ENCODE results near the gene SERPINB12.

Gene SERPINB12, protein sequence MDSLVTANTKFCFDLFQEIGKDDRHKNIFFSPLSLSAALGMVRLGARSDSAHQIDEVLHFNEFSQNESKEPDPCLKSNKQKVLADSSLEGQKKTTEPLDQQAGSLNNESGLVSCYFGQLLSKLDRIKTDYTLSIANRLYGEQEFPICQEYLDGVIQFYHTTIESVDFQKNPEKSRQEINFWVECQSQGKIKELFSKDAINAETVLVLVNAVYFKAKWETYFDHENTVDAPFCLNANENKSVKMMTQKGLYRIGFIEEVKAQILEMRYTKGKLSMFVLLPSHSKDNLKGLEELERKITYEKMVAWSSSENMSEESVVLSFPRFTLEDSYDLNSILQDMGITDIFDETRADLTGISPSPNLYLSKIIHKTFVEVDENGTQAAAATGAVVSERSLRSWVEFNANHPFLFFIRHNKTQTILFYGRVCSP

DNA sequence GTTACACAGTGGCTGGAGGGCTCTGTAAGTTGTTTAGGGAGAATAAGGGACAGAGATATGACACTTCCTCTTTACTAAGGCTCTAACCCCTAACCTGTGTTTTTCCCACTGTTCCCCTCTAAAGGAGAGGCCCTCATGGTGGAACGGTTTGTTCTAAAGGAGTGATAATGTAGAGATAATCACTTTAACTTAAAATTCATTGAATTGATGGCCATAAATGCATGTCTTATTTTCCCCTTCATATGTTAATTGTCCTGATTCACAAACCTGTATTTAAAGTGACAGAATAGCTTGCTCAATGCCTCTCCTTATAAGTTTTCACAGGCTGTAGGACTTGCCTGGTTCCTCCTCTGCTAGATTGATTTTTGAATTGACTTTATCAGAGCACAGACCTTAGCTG, at the start of gene SERPINB12:
SERPINB12 (plus strand) TSS at position 301 of the 400 bp plus-strand sequence. CDS start 13,791 bp downstream, outside the sequence.
- DNase-seq, result no peak

DNA sequence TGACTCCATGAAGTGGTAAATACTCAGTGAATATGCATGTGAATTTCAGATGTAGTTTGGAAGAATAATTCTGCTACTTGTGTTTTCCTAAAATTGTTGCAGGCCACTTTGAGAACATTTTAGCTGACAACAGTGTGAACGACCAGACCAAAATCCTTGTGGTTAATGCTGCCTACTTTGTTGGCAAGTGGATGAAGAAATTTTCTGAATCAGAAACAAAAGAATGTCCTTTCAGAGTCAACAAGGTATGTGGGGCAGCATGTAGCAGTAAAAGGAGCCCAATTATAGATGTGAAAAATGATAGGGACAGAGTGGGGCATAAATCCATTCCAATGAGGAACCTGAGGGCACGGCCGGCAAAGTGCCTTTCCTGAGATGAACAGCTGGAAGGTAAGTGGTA, 49.3 kb upstream of the SERPINB12 start:
- no peak for DNase-seq

DNA sequence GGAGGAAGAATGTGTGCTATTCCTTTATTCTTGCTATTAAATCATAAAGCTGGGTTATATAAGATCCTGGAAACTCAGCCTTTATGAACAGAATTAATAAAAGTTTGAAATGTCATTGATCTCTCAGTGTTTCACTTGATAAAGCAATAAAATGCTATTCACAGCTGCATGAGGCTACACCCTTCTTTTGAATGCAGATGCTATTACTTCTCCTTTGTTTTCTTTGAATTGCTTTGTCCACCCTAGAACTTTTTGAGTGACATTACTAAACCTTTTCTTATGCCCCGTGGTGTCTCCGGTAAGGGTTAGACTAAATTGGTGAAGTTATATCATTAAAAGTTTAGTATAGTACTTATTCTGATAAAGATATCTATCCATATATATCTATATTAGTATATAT, 46.5 kb upstream of the SERPINB12 start:
- DNase-seq, result no peak

DNA sequence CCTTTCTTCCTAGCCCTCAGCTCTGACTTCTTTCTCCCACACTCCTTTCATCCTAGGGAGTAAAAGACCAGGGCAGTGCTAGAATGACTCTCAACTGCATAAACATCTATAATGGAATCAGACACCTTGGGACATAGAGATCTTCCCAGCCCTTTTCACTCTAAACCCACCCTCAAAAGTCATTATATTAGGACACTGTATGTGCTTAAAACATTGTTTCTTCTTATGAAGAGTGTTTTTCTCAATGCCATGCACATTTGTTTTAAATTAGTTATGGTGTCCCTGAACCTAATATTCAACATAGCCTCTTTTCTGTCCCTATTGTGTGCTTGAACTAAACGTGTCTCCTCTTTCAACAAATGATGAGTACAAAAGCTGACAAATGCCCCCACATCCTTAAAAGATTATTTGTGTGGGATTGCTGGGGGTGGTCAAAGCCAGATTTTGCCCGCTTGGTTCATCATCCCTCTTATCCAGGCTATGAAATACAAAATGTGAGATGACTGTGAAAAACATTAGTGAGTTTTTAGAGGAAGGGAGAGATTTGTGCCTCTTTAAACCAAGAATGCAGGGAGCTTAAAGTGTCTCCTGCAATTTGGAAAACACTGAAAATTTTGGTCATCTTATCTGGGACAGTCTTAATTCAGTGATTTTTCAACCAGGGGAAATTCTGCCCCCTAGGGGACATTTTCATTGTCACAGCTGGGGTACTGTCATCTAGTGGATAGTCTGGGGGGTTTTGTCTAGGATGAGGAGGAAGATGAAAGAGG, 36.4 kb upstream of the SERPINB12 start:
- DNase-seq, result peak in 1 of 2 donors; percentile 78

DNA sequence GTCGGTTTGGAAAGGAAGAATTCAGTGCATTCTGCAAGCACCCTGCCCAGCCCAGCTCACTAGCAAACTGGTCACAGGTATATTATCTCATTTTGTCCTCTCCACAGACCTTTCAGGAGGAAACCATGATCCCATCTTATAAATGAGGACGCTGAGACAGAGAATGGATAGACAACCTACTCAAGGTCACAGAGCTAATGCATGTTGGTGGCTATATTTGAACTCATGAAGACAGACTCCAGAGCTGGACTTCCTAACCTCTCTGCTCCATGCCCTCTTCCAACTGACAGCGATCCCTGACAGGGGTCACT, 35.9 kb upstream of the SERPINB12 start:
- no peak for DNase-seq

DNA sequence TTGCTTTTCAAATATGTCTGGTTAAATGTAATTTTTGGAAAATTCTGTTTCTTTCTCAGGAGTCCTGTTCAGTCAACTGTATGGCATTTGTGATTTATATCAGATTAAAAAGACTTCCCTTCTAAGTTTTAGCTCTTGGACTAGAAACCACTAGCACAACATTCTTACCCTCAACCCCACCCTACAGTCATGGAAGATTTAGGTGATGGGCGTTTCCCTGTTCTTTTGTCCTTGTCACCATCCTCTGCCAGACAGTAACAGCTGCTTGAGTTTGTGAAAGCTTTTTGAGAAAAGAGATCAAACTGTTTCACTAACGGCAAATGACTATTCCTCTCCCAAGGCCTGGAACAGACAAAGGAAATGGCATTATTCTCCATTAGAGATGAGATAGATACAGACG, 33.6 kb upstream of the SERPINB12 start:
- DNase-seq, result no peak

DNA sequence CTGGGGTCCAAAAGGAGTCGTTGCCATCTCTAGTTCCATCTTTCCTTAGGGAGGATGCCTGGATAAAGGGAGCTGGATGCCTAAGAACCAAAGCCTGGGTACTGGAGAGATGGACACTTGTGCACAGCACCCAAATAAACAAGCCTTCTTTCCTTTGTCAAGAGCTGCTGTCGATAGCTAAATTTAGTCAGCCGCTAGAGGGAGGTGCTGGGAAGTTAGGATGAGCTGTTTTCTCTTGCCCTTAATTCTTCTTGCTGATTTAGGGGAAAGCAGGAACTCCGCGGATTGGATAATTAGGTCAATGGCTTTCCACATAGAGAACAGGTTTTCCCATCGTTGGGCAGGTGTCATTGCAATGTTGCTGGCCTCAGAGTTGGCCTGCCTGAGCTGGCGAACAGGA, 30.9 kb upstream of the SERPINB12 start:
- DNase-seq, result peak in 1 of 2 donors; percentile 58

DNA sequence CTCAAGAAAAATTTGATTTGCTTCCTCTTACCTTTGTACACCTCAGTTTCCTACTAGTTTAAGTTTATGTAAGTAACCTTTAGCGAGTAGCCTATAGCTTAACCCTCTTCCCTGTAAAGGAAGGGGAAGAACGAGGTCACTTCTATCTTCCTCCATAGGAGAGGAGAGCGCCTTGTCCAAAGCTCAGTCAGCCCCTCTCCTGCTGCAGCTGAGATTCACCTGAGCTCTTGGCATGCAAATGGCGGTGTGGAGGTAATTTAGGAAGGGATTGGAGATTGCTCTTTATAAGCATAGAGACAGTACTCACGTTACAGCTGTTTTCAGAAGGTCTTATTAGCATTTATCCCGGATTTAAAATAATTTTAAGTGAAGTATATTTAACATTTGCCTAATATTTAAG, 27.8 kb upstream of the SERPINB12 start:
- no peak for DNase-seq

DNA sequence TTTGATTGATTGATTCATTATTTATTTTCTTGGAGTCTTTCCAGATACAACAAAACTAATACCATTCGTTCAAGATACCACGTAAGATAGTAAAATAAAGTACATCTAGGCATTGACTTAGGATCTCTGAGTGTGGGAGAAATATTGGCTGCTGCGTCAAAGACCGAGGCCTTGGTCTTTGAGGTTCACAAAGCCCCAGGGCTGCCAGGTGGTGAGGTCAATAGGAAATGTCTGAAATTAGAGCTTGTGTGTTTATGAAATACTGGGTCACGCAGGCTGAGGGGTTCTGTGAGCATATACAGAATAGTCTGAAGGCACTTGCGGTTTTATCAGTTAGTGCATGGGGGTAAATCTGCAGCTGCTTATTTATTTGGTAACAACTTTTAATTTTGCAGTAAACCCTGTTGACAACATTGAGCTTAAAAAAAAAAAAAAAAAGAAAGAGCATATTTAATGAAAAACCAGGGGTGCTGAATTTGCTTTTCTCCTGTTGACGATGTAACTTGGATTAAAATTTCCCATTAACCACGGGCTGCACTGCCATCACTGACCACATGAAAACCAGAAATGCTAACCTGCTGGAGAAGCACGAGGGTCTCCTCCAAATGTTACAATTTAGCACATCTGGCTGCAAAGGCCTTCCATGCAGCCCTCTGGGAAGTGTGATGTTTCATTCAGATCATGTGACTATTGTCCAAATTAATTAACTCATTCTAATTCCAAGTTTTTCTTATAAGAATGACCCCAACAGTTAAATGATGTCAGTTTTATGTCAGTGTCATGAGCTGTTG, 27.1 kb upstream of the SERPINB12 start:
- DNase-seq, result no peak

DNA sequence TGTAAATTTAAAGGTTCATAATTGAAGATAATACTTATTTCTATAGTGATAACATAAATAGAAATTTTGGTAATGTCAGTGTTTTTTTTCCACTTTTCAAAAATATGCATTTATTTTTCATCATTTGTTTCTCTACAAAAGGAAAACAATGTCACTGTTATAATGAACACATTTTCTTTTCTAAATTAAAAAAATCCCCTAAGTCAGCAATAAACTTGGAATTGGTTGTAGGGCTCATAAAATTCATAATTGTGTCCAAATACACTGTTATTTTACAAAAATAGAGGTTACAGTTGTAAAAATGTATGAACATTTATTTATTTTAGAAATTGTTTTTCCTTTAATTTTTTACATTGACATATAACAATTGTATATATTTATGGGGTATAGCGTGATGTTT, 26.4 kb upstream of the SERPINB12 start:
- no peak for DNase-seq

DNA sequence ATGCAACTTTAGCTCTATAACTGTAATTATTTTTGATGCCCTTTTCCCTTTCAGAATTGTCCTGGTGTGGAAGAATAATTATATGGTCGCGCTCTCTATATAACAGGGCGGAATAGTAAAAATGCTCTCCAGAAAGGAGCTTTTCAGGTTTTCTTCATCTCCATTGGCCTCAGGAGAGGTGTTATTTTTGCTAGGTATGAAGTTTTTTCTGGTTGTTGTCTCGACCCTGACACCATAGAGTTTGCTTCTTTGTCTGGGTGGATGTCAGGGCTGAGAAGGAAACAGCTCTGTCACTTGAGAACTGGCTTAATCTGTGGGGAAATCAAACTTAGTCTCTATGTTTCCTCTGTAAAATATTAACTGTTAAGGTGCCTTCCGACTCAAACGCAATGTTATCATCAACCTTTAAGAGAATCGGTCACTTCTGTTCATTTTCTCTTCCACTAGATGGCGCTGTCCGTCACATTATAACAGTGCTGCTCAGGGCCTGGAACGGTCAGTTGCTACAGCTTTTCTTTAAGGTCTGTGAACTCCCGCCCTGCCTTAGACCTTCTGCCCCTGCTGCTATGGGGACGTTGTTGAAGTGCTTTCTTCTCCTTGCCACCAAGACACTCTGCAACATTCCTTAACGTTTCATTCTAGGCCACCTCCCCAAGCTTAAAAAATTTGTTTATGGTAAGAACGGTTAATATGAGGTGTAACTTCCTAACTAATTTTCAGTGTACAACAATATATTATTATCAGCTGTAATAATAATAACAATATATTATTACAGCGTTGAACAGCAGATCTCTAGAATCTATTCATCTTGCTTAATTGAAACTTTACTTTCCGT, 23.8 kb upstream of the SERPINB12 start:
- peak; percentile 61 to 94 for DNase-seq

DNA sequence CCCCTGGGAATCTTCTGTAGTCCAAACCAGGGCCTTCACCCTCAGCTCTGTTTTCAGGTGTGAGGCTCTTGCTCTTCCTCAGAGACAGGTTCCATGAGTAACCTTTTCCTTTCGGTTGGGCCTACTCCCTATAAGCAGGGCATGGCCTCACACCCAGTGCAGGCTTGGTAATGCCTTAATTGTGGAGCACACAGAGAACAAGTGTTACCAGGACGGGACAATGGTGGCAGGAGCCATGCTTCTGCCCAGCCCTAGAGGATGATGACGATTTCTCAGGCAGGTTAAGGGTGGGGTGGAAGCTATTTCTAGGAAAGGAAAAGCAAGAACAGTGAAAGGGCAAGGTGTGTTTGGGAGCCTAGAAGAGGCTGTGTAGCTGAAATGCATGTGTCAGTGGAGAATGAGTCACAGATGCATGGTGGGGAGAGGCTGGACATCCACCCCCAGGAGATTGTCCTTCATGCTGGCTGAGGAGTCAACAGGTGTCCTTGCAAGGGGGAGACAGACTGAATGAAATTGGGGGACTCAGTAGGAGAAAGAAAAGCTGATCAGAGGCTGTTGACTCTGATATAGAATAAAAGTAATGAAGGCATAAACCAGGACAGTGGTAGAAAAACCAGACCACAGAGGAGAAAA, 22.0 kb upstream of the SERPINB12 start:
- DNase-seq, result no peak

DNA sequence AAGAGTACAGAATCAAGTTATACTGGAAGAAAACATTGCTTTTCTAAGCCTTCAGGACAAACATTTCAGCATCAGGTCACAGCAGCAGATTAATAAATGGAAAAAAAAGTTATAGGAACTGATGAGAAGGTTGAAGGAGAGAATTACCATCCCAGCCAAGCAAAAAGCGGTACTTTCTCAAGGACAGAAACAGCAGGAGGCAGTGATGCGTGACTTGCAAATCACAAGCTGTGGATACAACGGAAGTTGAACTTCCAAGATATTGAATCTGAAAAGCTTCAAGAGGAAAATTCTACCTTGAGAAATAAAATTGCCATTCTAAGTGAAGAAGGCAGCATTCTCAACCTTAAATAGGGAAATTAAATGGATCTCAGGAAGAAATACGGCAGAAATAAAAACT, 18.5 kb upstream of the SERPINB12 start:
- no peak for DNase-seq

DNA sequence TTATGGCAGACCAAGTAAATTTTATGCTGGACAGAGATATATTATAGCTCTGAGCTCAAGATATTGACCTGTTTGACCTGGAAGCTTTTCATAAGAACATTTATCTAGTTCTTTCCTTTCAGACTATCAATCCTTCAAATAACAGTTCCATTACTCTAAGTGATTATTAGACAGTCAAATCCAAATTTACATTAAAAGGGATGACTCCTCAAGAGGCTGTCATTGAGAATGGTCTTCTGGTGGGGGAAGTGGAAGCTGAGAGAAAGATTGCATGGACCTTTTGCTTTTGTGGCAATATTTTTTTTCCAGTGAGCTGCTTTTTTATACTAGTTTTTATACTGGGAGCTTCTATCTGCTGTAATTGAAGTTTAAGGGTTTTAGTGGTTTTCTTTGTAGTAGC, 14.9 kb upstream of the SERPINB12 start:
- no peak for DNase-seq

DNA sequence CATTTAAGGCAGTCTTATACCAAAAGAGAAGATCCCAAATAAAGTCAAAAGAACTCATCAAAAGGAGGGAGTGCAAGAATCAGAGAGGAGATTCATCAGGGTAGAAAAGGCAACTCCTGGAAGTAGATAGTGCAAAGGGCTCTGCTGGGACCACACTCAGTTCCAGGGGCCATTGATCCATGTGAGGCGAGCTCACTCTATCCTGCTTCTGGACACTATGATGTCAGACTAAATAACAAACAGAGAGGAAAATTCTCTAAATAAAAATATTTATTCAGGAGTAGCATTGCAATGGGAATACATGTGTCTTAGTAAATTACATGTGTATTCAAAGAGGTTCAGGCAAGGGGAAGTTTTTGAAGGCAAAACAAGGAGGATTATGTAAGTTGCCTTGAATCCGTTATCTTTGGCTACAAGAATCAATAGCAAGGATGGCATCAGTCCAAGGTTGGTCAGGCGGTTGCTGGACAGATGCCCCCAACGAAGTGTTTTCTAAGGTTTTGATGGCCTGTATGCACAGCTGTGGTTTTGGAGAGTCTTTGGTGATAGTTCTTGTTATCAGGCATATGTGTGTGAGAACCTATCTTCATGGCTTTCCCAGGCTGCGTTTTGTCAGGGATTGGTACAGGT, 13.2 kb upstream of the SERPINB12 start:
- no peak for DNase-seq

DNA sequence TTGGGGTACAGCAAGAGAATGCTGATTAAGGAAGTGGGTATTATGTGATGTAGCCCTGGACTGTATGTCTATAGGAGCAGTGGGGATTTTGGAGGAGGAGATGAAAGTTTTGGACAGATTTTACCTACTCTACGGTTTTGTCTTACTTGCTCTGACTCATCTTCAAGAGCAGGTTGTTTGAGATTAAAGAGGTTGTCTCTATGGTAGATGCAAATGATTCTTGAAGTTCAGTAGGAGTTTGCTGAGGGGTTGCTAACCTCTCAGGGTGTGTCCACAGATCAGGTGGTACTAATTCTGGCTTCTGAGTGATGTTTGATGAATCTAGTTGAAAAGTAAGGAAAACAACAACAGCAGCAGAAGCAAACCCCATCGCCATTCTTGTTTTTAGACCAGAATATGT, 9.7 kb upstream of the SERPINB12 start:
- DNase-seq, result no peak

DNA sequence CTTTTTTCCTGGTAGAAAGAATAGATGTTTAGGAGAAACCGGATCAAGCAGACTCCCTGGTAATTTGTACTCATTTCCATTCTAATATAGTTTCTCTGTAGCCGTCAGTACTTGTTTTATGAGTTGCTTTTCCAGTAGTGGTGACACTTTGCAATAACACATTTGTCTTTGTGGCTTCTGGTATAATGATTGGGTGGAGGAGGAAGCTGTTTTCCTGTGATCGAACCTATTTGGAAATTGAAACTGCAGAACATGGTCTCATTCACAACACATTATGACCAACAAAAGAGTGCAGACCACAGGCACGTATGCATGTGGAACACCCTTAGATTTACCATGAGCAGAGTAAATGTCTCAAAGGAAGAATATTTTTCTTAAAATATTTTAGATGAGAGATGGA, 7.6 kb upstream of the SERPINB12 start:
- no peak for DNase-seq

DNA sequence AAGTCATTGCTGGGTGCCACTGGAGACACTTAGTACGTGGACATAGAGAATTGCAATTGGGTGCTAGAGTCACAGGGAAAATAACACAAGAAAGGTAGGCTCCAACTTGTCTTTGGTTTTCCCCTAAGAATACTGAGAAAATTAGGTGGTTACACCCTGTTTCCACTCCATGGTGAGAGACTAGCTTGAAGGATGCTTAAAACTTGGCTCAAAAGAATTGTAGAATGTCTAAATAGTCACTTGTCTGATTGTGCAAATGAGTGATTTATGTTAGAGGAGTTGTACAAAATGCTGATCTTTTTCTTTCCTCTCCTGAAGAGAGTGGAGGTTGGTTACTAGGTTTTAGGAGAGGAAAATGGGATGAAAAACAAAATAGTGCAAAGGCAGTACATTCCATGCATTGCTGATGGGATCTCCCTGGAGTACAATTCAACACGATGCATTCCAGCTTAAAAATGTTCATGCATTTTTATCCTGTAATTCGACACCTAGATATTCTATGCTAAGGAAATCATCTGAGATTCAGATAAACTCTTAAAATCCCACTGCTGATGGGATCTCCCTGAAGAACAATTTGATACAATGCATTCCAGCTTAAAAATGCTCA, 2.2 kb upstream of the SERPINB12 start:
- DNase-seq, result no peak

DNA sequence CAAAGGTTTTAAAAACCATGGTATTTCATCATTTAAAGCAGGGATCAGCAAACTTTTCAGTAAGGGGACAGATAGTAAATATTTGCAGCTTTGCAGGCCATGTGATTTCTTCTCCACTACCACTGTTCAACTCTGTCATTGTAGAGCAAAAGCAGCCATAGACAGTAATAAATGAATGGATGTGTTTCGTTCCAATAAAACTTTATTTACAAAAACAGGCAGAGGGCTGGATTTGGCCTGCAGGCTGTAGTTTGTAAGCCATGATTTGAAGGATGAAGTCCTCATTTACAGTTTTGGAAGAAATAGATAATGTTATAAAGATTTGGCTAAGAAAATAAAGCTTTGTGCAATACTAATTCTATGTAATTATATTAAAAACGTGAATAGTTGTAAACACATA, 1.8 kb downstream of the SERPINB12 start:
- DNase-seq, result no peak

DNA sequence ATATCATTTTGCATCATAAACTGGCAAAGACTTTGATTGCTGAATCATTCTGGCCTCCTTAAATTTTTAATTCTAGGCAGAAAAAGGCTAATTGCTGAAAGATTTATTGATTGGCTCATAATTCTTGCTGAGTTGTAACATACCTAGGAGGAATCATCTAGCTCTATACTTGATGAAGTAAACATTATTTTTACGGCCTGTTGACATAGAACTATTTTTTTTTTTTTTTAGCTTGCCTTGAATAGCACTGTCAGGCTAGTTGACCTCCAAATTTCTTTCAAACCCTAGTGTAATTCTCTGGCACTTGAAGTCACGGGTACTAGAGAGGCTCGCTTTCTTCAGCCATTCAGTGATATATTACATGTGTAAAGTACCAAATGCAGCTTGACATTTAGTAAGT, 2.8 kb downstream of the SERPINB12 start:
- DNase-seq, result no peak

DNA sequence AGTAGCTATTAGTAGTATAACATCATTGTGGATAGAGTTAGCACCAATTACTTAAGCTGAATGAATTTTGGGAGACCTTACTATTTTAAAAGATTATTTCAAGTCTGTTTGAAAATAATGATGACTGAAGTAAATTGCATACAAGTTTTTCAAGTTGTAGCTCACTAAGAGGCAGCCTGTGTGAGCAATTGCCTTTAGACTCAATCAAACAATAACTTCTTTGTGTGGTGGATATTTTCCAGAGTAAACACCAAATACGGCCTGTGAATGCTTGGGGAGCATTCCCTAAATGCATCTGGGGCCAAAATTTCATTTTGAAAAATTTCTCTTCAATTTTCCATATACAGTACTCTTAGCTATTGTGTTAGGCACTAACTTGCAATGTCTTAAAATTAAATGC, 7.9 kb downstream of the SERPINB12 start:
- no peak for DNase-seq
